Mammary epithelial cell (primary cell): ENCODE results near the gene HRCT1.

Source experiments
- CTCF ChIP-seq, 2 donors: IDR thresholded peaks in 1 of 2; conservative IDR thresholded peaks in 1 of 2; 2 replicates each; pipeline ENCODE4 v1.5.1; 2011 to 2012; ENCODE audit warnings: inconsistent platforms in 2 of 2, low read length in 2 of 2, mild to moderate bottlenecking in 2 of 2, control low read depth in 1 of 2, low read depth in 1 of 2; ENCODE audit not compliant: insufficient read depth in 1 of 2; ENCODE audit errors: extremely low read depth in 1 of 2
- EZH2 ChIP-seq: IDR thresholded peaks from 2 replicates; pipeline ENCODE4 v1.6.1; 2012; ENCODE audit warnings: low read length, inconsistent platforms, borderline replicate concordance

GRCh38 chr9:35856206-35856605 lies 49.8 kb upstream of the HRCT1 start:
- TF ChIP-seq EZH2 (no peak), CTCF (conservative IDR thresholded peaks at IDR 0.05 in 1 of 2, IDR thresholded peaks at IDR 0.05 in 1 of 2; ENCODE audit: extremely low read depth in 1 of 2, insufficient read depth in 1 of 2, low read depth in 1 of 2, low read length in 2 of 2) (no peak)
